OCI-LY1 (cell line): ENCODE measurements around the gene EI24.

Source experiments
- CTCF ChIP-seq: fragments of 200-600 bp; sonication (generic), shearing (Covaris generic); IDR thresholded peaks from 2 replicates; pipeline ENCODE4 v1.5.1; 2017; ENCODE audit warnings: mild to moderate bottlenecking, antibody characterized with exemption, low read length, moderate library complexity, mixed read lengths
- EZH2 ChIP-seq: fragments of 200-600 bp; sonication (generic), shearing (Covaris generic); IDR thresholded peaks from 2 replicates; pipeline ENCODE4 v1.8.0; 2017; ENCODE audit warnings: borderline replicate concordance, mixed run types, mild to moderate bottlenecking, antibody characterized with exemption, low read length, moderate library complexity, mixed read lengths

- no peak for TF ChIP-seq CTCF
- TF ChIP-seq EZH2: no peak
These were observed 1.7 kb downstream of the EI24 start for GRCh38 chr11:125570952-125571351.
